Measurements from ENCODE around the gene EEFSEC. TPM values are rescaled to one million over a fixed set of nuclear protein-coding genes. Genes with fewer than 3 reads are reported as not detected.

EEFSEC gene
- total RNA-seq, 4 donors from 2014 or later, result 11.5 to 18.7 (median 14.9) TPM

- H3K4me1 ChIP-seq, result no peaks in the 10 kb centered on the region
- H3K4me3 ChIP-seq, result no peak overlapping the region
- intact Hi-C loops (cut with DNase I), result no loop called here
- no peak for TF ChIP-seq POLR2A (IDR thresholded peaks at IDR 0.05)
- H3K36me3 ChIP-seq, result no peaks in the 10 kb centered on the region
- H3K27me3 ChIP-seq, result peaks cover 0 to 12% (median 0%) of the 10 kb centered on the region in 4 donors
- no peak for DNase-seq
- no peaks in the 10 kb centered on the region for H3K9me3 ChIP-seq
- 47 to 48% methylated on average over 3 of the region's 3 CpGs for WGBS, 2 donors
- no peak overlapping the region for H3K27ac ChIP-seq
Observed at GRCh38 chr3:128443771-128444170, 290.5 kb downstream of the EEFSEC start.

- Histone ChIP-seq H3K27me3 (no peaks in the 10 kb centered on the region), H3K9me3 (no peaks in the 10 kb centered on the region), H3K36me3 (no peaks in the 10 kb centered on the region), H3K27ac (no peak overlapping the region), H3K4me3 (no peak overlapping the region), H3K4me1 (no peaks in the 10 kb centered on the region)
- DNase-seq, result no peak
- intact Hi-C loops (cut with DNase I), result no loop called here
- no peak for TF ChIP-seq CTCF (IDR thresholded peaks at IDR 0.05)
- TF ChIP-seq POLR2A (IDR thresholded peaks at IDR 0.05), result no peak
- 65 to 77% methylated on average over 1 of the region's 1 CpG for WGBS, 2 donors
Observed at GRCh38 chr3:128445357-128445756, 292.1 kb downstream of the EEFSEC start.

- Histone ChIP-seq H3K27ac (no peak overlapping the region), H3K27me3 (no peaks in the 10 kb centered on the region), H3K9me3 (no peaks in the 10 kb centered on the region), H3K36me3 (no peaks in the 10 kb centered on the region), H3K4me1 (no peaks in the 10 kb centered on the region), H3K4me3 (no peak overlapping the region)
- DNase-seq, result no peak
- intact Hi-C loops (cut with DNase I), result no loop called here
- WGBS, 2 donors, result 60 to 71% methylated on average over 1 of the region's 1 CpG
- TF ChIP-seq POLR2A (IDR thresholded peaks at IDR 0.05) (no peak), CTCF (IDR thresholded peaks at IDR 0.05) (no peak)
Observed at GRCh38 chr3:128446821-128447220, 293.5 kb downstream of the EEFSEC start.

GRCh38 chr3:128447561-128448013 is 294.3 kb downstream of the EEFSEC start:
- no peak for DNase-seq
- no peak overlapping the region for H3K4me3 ChIP-seq
- H3K27ac ChIP-seq, result no peak overlapping the region
- WGBS, 2 donors, result 88 to 100% methylated on average over 2 of the region's 3 CpGs
- no peaks in the 10 kb centered on the region for H3K4me1 ChIP-seq
- no peaks in the 10 kb centered on the region for H3K9me3 ChIP-seq
- intact Hi-C loops (cut with DNase I), result no loop called here
- no peaks in the 10 kb centered on the region for H3K36me3 ChIP-seq
- H3K27me3 ChIP-seq, result peaks cover 0 to under 1% (median 0%) of the 10 kb centered on the region in 4 donors
- TF ChIP-seq CTCF (IDR thresholded peaks at IDR 0.05) (no peak), POLR2A (IDR thresholded peaks at IDR 0.05) (no peak)

- Histone ChIP-seq H3K27me3 (peaks cover 0 to 10% (median 0%) of the 10 kb centered on the region in 4 donors), H3K4me1 (no peaks in the 10 kb centered on the region), H3K9me3 (no peaks in the 10 kb centered on the region), H3K4me3 (no peak overlapping the region), H3K27ac (no peak overlapping the region), H3K36me3 (no peaks in the 10 kb centered on the region)
- DNase-seq, result no peak
- intact Hi-C loops (cut with DNase I), result no loop called here
- TF ChIP-seq POLR2A (IDR thresholded peaks at IDR 0.05), result no peak
- no peak for TF ChIP-seq CTCF (IDR thresholded peaks at IDR 0.05)
- 60 to 68% methylated on average over 6 of the region's 6 CpGs for WGBS, 2 donors
Observed at GRCh38 chr3:128448491-128448890, 295.2 kb downstream of the EEFSEC start.

- no peaks in the 10 kb centered on the region for H3K36me3 ChIP-seq
- no peaks in the 10 kb centered on the region for H3K9me3 ChIP-seq
- no peak overlapping the region for H3K4me3 ChIP-seq
- WGBS, 2 donors, result 50 to 62% methylated on average over 3 to 6 of the region's 6 CpGs
- peaks cover 0 to 17% (median 0%) of the 10 kb centered on the region in 4 donors for H3K27me3 ChIP-seq
- TF ChIP-seq POLR2A (IDR thresholded peaks at IDR 0.05), result no peak
- H3K27ac ChIP-seq, result no peak overlapping the region
- intact Hi-C loops (cut with DNase I), result no loop called here
- no peaks in the 10 kb centered on the region for H3K4me1 ChIP-seq
- no peak for DNase-seq
Observed at GRCh38 chr3:128449111-128449638, 295.9 kb downstream of the EEFSEC start.

Measured in esophagus squamous epithelium (tissue), 5 donors.